ENCODE data around the gene SUCLG2.

Gene SUCLG2

DNA sequence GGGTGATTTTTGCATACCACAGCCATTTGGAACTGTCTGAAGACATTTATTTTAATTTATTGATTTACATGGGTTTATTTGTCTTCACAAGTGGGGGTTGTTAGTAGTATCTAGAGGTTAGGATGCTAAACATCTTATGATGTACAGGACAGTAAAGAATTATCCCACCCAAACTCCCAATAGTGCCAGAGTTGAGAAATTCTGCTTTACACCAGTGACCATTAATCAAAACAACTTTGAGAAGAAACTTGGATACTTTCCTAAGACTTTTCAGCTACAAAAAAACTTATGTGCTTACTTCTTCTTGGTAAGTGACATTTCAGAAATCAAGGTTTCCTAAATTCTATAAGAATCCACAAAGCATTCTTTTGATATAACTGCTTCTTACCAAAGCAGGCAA, 156.7 kb downstream of the SUCLG2 start:
- no peak for DNase-seq

DNA sequence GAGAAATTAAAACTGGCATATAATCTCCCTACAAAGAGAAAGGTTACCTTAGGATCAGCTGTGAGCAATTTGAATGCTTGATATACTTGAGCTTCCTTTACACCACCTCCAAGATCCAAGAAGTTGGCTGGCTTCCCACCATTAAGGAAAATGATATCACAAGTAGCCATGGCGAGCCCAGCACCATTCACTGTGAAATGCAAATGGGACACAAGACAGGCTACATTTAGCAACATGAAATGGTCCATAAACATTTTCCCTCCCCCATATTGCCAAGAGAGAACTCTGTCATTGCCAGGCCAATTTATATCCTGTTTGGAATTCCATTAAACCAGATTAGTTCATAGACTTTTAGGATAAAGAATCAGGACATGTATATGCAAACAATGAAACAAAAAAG, 158.7 kb downstream of the SUCLG2 start:
- no peak for DNase-seq

DNA sequence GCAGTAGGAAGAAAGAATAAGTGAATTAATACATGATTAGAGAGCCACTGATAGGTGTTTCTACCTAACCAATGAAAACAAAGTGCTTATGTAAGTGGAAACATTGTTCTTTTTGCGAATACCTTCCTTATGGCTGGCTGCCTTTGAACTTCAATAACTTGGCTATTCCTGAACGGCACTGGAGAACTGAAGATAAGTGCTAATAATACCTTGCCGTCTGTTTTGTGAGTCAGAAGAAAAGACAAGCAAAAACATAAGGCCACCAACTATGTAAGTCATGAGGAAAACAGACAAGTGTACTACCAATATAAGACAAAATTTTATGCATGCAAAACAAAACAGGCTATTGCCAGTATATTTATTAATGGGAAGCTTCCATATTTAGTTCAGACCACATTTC, 160.6 kb downstream of the SUCLG2 start:
- no peak for DNase-seq

DNA sequence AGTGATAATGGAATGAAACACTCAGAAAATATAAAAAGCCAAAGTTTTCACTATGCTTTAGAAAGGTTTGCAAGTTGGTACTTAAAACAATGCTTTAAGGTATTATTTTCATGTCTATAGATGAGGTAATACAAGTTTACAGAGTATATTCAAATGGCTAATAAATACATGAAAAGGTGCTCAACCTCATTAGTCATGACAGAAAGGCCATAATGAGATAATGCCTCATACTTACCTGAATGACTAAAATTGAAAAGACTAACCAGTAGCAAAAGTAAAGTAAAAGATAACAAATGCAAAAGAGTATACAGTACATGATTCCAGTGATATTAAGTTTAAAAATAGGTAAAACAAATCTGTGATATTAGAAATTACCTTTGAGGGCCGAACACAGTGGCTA, 163.8 kb downstream of the SUCLG2 start:
- no peak for DNase-seq

DNA sequence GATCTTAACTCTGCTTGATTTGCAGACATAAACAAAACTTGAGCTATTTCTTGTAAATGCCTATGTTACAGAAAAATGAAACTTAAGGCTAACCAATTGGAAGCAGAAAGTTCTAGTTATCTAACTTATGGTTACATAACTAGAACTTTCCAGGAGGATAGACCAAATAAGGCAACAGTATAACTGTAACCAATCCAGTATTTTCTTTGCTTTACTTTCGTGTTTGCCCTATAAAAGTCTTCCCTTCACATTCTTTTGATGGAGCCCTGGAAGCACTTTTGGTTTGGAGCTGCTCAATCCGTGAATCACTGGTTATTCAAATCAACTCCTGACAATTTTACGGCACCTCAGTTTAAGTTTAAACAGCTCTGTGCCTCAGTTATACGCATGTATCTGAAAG, 164.6 kb downstream of the SUCLG2 start:
- no peak for DNase-seq

DNA sequence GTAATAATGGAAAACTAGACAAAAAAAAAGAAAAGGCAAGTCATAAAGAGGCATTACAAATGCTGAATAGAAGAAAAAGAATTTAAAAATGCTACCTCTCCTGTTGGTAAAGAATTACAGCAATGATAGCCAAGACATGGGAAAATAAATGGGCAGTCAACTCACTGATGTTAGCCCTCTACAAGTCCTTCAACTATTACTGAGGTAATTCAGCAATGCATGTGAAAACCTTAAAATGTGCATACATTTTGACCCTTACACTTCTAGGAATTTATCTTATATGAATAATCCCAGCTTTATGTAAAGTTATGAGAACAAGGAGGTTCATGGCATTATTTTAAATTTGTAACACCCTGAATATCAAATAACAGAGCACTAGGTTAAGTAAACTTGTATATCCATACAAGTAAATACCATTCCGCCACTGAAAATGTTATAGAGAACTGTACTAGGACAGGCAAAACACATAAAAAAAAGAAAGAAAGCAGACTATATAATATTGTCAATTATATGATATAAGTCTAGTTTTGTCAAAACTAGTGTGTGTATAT, 166.8 kb downstream of the SUCLG2 start:
- DNase-seq, result no peak

DNA sequence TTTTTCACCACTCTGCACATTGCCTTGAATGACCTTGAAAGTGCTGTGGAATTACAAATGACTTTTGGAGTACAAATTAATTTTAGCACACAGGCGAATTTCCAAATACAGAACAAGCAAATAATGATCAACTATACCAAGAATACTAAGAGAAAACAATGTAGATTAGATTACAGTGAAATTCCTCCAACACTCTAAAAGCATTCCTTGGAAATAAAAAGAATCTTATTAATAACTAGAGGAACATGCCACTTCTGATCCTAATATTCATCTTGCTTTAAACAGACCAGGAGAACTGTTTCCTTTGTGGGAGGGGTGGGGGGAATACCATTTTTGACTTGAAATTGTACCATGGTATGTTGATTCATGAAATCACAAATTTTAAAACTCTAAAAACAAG, 167.5 kb downstream of the SUCLG2 start:
- DNase-seq, result no peak

DNA sequence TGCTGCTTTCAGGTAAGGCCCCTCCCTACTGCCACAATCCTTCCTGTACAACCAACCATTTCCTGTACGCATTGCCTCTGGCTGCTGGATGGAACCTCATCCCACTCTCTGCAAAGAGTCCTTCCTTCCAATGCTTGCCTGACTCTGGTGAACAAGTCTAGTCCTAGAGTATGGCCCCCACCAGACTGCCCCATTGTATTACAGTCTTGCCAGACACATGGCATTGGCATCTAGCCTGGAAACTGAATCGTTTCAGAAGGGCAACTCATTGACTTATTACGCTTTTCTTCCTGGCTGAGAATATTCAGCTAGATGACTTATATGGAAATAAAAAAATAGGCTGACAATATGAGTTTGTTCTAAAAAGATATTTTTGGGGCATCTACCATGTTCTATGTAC, 170.3 kb downstream of the SUCLG2 start:
- peak; percentile 2 for DNase-seq

DNA sequence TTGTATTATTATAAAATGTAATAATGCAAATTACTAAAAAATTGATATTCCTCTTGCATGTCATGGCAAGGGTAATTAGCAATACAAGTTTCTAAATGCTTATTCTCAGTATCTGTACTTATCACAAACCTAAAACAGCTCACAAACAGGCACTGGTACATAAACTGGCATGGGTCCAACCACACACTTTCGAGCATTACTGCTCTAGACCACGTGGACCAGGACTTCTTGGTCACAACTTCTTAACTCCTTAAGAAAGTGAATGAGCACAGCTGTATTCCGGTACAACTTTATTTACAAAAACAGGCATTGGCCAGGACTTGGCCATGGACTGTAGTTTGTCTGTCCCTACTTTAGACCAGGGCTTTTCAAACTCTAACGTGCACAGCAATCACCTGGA, 173.3 kb downstream of the SUCLG2 start:
- DNase-seq, result no peak

DNA sequence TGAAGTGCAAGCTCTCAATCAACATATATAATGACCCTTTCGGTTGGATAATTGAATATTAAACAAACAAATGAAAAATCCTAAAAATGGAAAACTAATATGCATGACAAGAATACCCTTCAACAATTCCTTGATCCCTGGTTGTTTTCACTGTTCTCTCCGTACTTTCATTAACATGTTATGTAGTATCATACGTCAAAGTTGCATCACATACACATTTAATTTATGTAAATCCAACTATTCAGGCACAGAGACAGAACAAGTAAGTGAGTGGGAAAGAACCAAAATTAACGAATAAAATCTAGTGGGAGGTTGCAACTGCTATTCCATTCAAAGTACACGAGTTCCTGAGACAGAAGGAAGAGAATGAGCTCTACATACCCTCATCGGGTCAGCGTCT, 176.0 kb downstream of the SUCLG2 start:
- DNase-seq, result no peak

DNA sequence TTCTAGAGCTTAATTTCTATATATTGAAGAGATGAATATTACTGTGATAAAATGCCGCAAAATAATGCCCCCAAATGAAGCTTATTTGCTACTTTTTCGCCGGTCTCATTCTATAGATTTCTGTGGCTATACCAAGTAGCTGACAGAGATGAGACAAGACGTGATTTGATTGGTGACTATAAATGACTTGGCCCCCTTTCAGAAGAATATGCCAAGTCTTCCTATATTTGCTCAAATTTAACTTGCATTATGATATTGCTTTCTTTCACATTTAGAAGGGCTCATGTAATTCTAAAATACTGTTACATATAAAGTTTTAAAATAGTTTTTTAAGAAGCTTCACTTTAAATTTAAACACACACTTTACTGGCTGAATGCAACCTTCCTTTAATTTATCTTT, 180.1 kb downstream of the SUCLG2 start:
- DNase-seq, result no peak

DNA sequence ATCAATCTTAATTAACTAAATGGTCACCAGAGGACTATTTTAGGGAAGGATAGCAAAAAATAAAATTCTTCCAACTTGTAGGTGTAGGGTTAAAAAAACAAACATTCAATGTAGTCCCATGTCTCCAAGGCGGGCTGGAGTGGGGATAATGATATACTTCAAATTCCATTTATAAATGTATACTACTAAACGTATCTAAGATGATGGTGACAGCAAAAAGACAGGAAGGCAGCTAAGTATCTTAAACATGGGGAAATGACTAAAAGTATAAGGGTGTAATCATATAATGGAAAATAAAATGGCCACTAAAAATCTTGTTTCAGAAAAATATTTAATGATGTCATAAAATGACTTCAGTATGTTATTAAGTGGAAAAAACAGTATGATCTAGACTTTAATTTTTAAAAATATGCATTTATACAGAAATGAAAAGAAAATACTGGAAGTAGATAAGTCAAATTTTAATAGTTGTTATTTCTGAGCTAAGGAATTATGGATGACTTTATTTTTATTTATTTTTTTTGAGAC, 181.7 kb downstream of the SUCLG2 start:
- peak; percentile 24 for DNase-seq

DNA sequence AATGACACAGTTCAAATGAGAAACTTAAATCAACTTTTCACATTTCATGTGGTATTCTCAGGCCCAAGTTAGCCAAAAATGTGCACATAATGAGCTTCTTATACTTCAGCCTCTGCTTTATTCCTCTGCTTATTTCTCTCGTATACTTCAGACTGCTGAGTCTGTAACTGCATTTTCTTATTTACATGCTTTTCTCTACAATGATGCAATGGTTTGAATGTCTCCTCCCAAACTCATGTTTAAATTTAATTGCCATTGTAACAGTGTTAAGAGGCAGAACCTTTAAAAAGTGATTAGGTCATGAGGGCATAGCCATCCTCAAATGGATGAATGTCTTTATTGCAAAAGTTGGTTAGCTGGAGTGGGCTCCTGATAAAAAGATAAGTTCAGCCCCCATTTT, 184.2 kb downstream of the SUCLG2 start:
- DNase-seq, result no peak

DNA sequence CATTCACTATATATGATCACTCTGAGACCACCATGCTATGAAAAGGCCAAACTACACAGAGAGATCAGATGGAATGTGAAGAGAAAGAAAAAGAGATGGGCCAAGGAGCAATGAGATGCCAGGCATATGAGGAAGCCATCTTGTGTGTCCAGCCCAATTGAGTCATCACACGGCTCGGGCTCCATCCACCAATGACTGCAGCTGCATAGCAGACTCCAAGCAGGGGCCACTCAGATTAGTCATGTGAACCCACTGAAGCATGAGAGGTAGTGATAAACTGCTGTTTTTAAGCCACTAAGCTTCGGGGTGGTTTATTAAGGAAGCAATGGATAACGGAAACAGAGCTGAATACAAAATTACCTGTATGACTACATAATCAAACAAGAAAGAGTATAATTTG, 185.9 kb downstream of the SUCLG2 start:
- DNase-seq, result no peak

DNA sequence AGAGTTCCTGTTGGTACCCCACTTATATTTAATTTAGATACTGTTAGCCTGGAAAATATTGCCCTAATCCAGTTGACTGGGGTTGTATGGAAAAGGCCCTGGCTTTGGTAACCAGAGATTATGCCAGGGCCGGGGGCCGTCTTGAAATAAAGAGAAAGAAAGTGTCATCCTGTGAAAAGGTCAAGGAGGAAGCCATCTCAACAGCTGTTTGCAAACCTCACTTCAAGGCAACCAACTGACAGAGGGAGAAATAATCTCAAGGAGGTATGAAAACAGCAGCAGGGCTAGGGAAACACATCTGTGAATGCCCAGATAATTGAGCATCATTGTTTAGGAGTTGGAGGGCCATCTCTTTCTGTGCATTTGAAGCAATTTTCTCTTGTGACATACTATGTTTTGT, 190.8 kb downstream of the SUCLG2 start:
- DNase-seq, result peak; percentile 3

DNA sequence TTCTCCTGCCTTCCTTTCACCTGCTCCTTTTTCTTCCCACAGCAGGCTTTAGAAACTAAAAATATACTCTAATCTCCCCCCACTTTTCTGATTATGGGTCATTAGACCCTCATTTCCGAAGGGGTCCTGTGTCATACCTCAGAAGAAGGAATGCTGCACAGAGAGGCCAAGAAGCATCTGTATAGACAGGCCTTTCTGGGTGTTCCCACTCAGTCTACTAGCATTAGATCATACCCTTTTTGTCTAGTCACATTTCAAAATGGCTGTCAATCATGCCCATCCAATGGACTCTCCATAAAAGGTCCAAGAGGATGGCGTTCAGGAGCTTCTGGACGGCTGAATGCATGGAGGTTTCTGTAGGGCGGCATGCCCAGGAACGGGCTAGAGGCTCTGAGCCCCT, 192.2 kb downstream of the SUCLG2 start:
- no peak for DNase-seq

DNA sequence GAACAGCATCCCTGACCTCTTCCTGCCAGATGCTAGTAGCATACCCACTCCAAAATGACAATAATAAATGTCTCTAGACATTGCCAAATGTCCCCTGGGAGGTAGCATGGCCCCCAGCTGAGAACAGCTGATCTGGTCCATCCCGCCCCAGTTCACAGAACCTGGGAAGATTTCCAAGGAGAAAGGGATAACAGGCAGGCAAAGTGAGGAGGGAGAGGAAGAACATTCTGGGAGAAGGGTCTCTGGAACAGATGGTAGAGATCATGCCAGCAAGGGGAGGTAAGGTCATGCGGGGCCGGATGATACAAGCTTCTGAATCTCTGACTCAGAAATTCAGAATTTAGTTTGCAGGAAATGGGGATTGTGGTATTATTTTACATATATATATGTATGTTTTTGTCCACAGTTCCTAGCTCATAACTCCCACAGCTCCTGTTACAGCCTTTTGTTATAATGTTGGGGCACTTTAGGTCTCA, 192.7 kb downstream of the SUCLG2 start:
- peak; percentile 79 for DNase-seq

DNA sequence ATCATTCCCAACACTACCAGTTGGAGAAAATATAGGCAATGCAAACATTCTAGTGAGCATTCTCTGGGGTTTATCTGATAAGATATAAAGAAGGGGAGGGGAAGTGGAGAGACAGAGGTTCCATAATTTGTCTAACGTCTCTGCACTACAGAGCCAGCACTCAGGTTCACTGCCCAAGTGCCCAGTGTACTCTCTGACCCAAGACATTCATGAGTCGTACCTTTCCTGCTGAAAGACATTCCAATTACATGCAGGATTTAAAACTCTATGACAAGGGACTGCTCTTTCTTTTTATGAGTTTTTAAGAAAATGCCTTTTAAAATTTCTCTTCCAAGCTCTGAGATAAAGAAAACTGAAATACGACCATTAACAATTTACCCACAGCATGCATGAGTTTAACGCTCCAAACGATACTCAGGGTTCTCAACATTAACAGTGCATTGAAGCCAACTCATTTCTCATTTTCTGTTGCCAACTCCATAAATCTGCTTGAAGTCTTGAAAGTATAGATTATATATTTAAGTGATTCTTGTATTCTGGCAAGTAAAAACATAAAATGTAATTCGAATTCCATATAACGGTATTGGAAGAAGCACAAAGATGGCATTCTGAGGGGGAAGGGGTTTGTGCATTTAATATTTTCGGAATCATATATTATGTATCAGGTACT, 193.4 kb downstream of the SUCLG2 start:
- no peak for DNase-seq

DNA sequence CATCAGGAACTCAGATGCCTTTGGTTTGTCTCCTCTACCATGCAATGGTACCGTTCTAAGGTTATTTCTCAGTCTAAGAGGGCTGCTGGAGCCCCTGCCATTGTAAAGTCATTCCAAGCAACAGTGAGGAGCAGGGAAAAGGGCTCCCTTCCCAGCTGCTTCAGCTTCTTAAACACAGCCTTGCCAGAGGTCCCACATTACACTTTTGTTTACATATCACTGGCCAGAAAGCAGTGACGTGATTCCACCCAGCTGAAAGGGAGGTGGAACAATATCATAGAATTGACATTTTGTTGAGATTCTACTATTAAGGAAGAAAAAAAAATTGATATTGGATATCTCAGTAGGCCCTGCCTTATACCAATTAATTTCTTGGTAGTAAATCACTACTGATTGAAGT, 194.6 kb downstream of the SUCLG2 start:
- peak; percentile 8 for DNase-seq

DNA sequence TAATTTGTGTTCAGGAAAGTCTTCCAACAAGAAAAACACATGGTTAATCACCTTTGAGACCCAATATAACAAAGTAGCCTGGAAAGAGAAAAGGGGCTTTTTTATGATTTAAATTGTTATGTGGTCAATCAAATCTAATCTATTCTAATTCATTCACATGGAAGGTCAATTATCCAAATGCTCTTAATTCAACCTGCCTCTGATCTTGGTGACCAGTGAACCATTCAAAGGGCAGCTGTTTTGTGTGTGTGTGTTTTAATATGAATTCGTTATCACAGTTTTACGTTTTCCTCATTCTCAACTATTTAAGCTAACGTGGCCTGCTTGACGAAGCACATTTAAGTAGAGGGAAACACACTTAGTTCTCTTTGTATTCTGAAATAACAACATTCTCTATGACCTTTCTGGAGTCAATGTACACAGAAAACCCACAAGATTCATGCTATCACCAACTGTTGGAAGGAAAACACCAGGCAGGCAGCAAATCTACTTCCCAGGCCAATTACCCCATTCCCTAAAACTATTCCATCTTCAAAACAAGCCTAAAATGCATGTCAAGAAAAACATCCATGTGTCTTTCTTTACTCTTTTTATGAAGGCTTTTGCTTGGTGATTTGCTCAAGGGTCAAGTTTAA, 195.4 kb downstream of the SUCLG2 start:
- peak; percentile 56 for DNase-seq

DNA sequence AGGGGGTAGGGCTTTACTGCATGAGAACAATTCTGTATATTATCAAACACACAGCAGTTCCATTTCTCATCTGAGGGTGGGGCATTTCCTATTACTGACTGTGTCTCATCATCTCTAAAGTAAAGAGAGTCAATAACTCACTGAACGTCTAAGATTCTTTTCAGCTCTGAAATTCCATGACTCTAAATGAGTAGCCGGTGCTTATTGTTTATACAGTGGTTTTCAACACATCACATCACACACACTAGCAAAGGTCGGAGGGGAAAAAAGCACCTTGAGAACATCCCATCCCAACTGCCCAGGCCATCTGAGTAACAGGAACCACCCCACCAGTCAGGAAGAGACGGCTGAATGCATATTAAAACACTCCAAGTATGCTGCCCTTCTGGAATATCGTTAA, 196.0 kb downstream of the SUCLG2 start:
- peak; percentile 37 for DNase-seq

DNA sequence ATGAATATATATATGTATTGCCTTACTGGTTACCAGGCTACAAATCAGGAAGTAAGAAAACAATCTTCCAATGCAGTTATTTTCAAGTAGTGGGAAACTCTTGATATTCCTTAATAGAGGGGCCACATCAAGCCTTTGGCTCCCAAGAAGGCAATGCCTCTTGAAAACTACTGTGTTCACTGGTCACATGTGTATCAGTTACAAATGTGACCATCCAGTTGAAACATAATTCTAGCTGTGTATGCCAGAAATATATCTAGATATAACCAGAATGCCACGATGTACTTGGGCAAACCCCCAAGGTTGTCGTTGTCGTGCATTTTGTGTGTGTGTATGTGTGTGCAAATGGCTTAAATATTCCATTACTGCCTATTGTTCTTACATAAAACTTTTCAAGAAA, 200.8 kb downstream of the SUCLG2 start:
- DNase-seq, result no peak

DNA sequence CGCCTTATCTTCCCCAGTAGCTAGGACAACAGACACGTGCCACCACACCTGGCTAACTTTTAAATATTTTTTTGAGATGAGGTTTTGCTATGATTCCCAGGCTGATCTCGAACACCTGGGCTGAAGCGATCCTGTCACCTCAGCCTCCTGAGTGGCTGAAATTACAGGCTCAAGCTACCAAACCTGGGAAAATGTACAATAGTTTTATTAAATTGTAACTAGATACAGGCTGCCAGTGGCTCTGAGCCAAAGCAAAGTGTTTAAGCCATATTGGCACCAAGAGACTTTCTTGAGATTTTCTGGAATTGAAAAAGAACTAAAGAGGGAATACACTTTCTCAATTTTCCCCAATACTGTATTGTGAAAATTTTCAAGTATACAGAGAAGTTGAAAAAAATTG, 204.3 kb downstream of the SUCLG2 start:
- peak; percentile 6 for DNase-seq

DNA sequence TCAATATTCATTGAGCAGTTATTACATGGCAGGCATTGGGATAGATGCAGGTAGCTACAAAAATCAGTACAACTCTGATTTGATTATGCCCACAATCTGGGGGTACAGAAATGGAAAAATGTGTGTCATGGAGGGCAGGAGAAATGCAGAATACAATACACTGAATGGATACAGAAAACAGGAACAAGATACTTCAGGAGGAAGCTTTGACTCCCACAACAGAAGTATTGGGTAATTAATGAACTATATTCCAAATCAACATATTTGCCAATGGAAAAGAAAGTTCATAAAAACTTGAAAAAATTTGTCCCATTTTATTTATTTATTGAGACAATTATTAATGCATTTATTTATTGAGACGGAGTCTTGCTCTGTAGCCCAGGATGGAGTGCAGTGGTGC, 207.0 kb downstream of the SUCLG2 start:
- no peak for DNase-seq

DNA sequence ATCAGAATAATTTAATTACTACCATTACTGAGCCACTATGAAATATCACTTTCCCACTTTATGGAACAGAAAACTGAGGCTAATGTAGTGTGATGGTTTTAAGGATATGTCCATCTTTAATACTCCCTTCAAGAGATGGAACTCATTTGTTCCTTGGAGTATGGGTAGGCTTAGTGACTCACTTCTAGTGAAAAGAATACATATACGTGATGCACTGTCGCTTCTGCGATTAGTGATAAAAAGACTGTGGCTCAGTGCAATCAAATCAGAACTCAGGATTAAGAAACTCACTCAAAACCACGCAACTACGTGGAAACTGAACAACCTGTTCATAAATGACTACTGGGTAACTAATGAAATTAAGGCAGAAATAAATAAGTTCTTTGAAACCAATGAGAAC, 216.6 kb downstream of the SUCLG2 start:
- DNase-seq, result no peak
